Uterus (tissue), 2 donors: ENCODE results near the gene ELK3.

Source experiments
- CTCF ChIP-seq, 4 experiments: fragments of 200-600 bp in 2 of 4; fragments of 450-650 bp in 2 of 4; sonication (generic) in 2 of 4; IDR thresholded peaks; one replicate each; pipeline ENCODE4 v1.5.1; 2016 to 2019; ENCODE audit warnings: antibody characterized with exemption in 4 of 4, mild to moderate bottlenecking in 2 of 4, moderate library complexity in 1 of 4
- POLR2A ChIP-seq, 2 donors: fragments of 450-650 bp; IDR thresholded peaks; one replicate each; pipeline ENCODE4 v1.6.1; 2016; ENCODE audit warnings: antibody characterized with exemption in 2 of 2, mild to moderate bottlenecking in 1 of 2, moderate library complexity in 1 of 2

GRCh38 chr12:96246926-96247505 lies 52.8 kb downstream of the ELK3 start:
- TF ChIP-seq CTCF (IDR thresholded peaks at IDR 0.05), result no peak
- no peak for TF ChIP-seq POLR2A (IDR thresholded peaks at IDR 0.05)
